IMR-90 (cell line): ENCODE results near the gene TULP4. TPM values are rescaled to one million over a fixed set of nuclear protein-coding genes. Genes with fewer than 3 reads are reported as not detected.

Source experiments
- ATAC-seq: fragments of 200-7000 bp; cut with Tn5 transposase; 2 replicates; pipeline ENCODE4 v1.9.1; 2020; ENCODE audit warnings: low read depth, mild to moderate bottlenecking, moderate library complexity
- BruUV-seq: library from RNA; stranded (reverse); fragments of 400-500 nt; replicated peaks from 2 replicates; lab custom pipeline; 2021; lab: Mats Ljungman, UMichigan
- CTCF ChIA-PET: fragments of 300-600 bp; formaldehyde crosslinking; extraction: SDS; loops from one replicate; lab custom pipeline; 2021; ENCODE audit warnings: antibody characterized with exemption; lab: Yijun Ruan, JAX
- POLR2A ChIA-PET: fragments of 300-600 bp; sonication (Branson Sonifier 250); formaldehyde crosslinking; loops from one replicate; lab custom pipeline; 2022; ENCODE audit warnings: antibody characterized with exemption; ENCODE audit not compliant: unreplicated experiment; lab: Charles Lee
- DNase-seq: peaks from one replicate; pipeline ENCODE4 v3.0.0; 2013
- H2AFZ ChIP-seq: replicated peaks from 2 replicates; pipeline ENCODE3; 2013; ENCODE audit warnings: low read length, mild to moderate bottlenecking; ENCODE audit not compliant: poor library complexity
- H2AK5ac ChIP-seq: 2 replicates; pipeline ENCODE4 v1.6.1; 2013; ENCODE audit warnings: low read depth, low read length, inconsistent platforms
- H2AK9ac ChIP-seq: replicated peaks from 2 replicates; pipeline ENCODE3; 2013; ENCODE audit warnings: mild to moderate bottlenecking, low read depth, low read length, moderate library complexity; ENCODE audit not compliant: poor library complexity
- H2BK120ac ChIP-seq: 2 replicates; pipeline ENCODE4 v1.6.1; 2013; ENCODE audit warnings: low read depth, low read length, inconsistent platforms
- H2BK15ac ChIP-seq: 3 replicates; pipeline ENCODE4 v1.6.1; 2013; ENCODE audit warnings: low read depth, low read length, inconsistent platforms
- H2BK20ac ChIP-seq: 2 replicates; pipeline ENCODE4 v1.6.1; 2013; ENCODE audit warnings: low read depth, mild to moderate bottlenecking, inconsistent platforms, low read length, moderate library complexity
- H2BK5ac ChIP-seq: 2 replicates; pipeline ENCODE4 v1.6.1; 2013; ENCODE audit warnings: mild to moderate bottlenecking, low read depth, low read length, inconsistent platforms; ENCODE audit not compliant: poor library complexity, severe bottlenecking
- H3K14ac ChIP-seq: replicated peaks from 2 replicates; pipeline ENCODE4 v1.6.1; 2013; ENCODE audit warnings: low read depth, low read length, inconsistent platforms
- H3K18ac ChIP-seq: 2 replicates; pipeline ENCODE4 v1.6.1; 2013; ENCODE audit warnings: low read depth, low read length, control low read depth
- H3K23ac ChIP-seq: 2 replicates; pipeline ENCODE4 v1.6.1; 2013; ENCODE audit warnings: low read depth, low read length, inconsistent platforms
- H3K27ac ChIP-seq: 2 replicates; pipeline ENCODE4 v1.5.1; 2013; ENCODE audit warnings: mild to moderate bottlenecking, control low read depth, low read length; ENCODE audit not compliant: insufficient read depth
- H3K27me3 ChIP-seq: 2 replicates; pipeline ENCODE4 v1.6.1; 2013; ENCODE audit warnings: low read length; ENCODE audit not compliant: control insufficient read depth, insufficient read depth
- H3K36me3 ChIP-seq: 2 replicates; pipeline ENCODE4 v1.6.1; 2013; ENCODE audit warnings: low read length, mixed read lengths; ENCODE audit not compliant: control insufficient read depth, insufficient read depth
- H3K4ac ChIP-seq: 2 replicates; pipeline ENCODE4 v1.6.1; 2013; ENCODE audit warnings: low read depth, low read length, inconsistent platforms
- H3K4me1 ChIP-seq: 2 replicates; pipeline ENCODE4 v1.6.1; 2013; ENCODE audit warnings: low read length, mixed read lengths; ENCODE audit not compliant: control insufficient read depth, insufficient read depth
- H3K4me2 ChIP-seq: 2 replicates; pipeline ENCODE4 v1.6.1; 2013; ENCODE audit warnings: low read depth, mild to moderate bottlenecking, control low read depth, low read length, moderate library complexity
- H3K4me3 ChIP-seq: 2 replicates; pipeline ENCODE4 v1.5.1; 2013; ENCODE audit warnings: low read depth, mild to moderate bottlenecking, control low read depth, low read length, moderate library complexity; ENCODE audit not compliant: insufficient read depth
- H3K56ac ChIP-seq: 2 replicates; pipeline ENCODE4 v1.6.1; 2013; ENCODE audit warnings: low read length, inconsistent platforms; ENCODE audit not compliant: insufficient read depth; ENCODE audit errors: extremely low read depth
- H3K79me1 ChIP-seq, 2 experiments: 2 replicates each; pipeline ENCODE4 v1.6.1; 2013; ENCODE audit warnings: low read length in 2 of 2, inconsistent platforms in 1 of 2, low read depth in 1 of 2
- H3K9ac ChIP-seq: 2 replicates; pipeline ENCODE4 v1.6.1; 2013; ENCODE audit warnings: low read depth, low read length, control low read depth
- H3K9me1 ChIP-seq: 2 replicates; pipeline ENCODE4 v1.6.1; 2013; ENCODE audit warnings: low read length, inconsistent platforms; ENCODE audit not compliant: insufficient read depth
- H3K9me3 ChIP-seq: 2 replicates; pipeline ENCODE4 v1.6.1; 2013; ENCODE audit warnings: low read length; ENCODE audit not compliant: control insufficient read depth, insufficient read depth
- H4K20me1 ChIP-seq: 2 replicates; pipeline ENCODE4 v1.6.1; 2013; ENCODE audit warnings: low read length, inconsistent platforms; ENCODE audit not compliant: insufficient read depth
- H4K5ac ChIP-seq: 2 replicates; pipeline ENCODE4 v1.6.1; 2013; ENCODE audit warnings: mild to moderate bottlenecking, low read depth, low read length, control low read depth
- H4K8ac ChIP-seq, 2 experiments: 2 replicates each; pipeline ENCODE4 v1.6.1; 2013; ENCODE audit warnings: low read depth in 2 of 2, low read length in 2 of 2, control low read depth in 1 of 2, inconsistent platforms in 1 of 2
- H4K91ac ChIP-seq: 2 replicates; pipeline ENCODE4 v1.6.1; 2013; ENCODE audit warnings: low read depth, low read length, inconsistent platforms; ENCODE audit not compliant: insufficient read depth
- BHLHE40 ChIP-seq: fragments of 150-350 bp; IDR thresholded peaks from 2 replicates; pipeline ENCODE4 v1.6.1; 2016; ENCODE audit warnings: mild to moderate bottlenecking, low read depth, low read length
- CEBPB ChIP-seq: IDR thresholded peaks from 2 replicates; pipeline ENCODE4 v1.6.1; 2012; ENCODE audit warnings: low read depth, low read length, improper control_type of control experiment
- CHD1 ChIP-seq: IDR thresholded peaks from 2 replicates; pipeline ENCODE4 v1.6.1; 2012; ENCODE audit warnings: low read depth, low read length, improper control_type of control experiment
- FOS ChIP-seq: fragments of 150-350 bp; IDR thresholded peaks from 2 replicates; pipeline ENCODE4 v1.6.1; 2016; ENCODE audit warnings: low read depth, low read length
- MAFK ChIP-seq: IDR thresholded peaks from 2 replicates; pipeline ENCODE4 v1.6.1; 2012; ENCODE audit warnings: low read depth, low read length, improper control_type of control experiment
- MAZ ChIP-seq: IDR thresholded peaks from 2 replicates; pipeline ENCODE4 v1.6.1; 2012; ENCODE audit warnings: low read depth, mild to moderate bottlenecking, low read length, improper control_type of control experiment, moderate library complexity, borderline replicate concordance
- MXI1 ChIP-seq: IDR thresholded peaks from 2 replicates; pipeline ENCODE4 v1.6.1; 2012; ENCODE audit warnings: low read depth, mild to moderate bottlenecking, low read length, moderate library complexity, borderline replicate concordance
- NFE2L2 ChIP-seq: fragments of 150-350 bp; IDR thresholded peaks from 2 replicates; pipeline ENCODE4 v1.6.1; 2016; ENCODE audit warnings: low read depth, mild to moderate bottlenecking, low read length
- POLR2A ChIP-seq: IDR thresholded peaks from 2 replicates; pipeline ENCODE4 v1.6.1; 2012; ENCODE audit warnings: mild to moderate bottlenecking, low read depth, low read length
- RAD21 ChIP-seq: IDR thresholded peaks from 2 replicates; pipeline ENCODE4 v1.6.1; 2012; ENCODE audit warnings: low read length, improper control_type of control experiment
- RCOR1 ChIP-seq: IDR thresholded peaks from 2 replicates; pipeline ENCODE4 v1.6.1; 2012; ENCODE audit warnings: mild to moderate bottlenecking, low read length, improper control_type of control experiment; ENCODE audit not compliant: insufficient replicate concordance
- RFX5 ChIP-seq: IDR thresholded peaks from 2 replicates; pipeline ENCODE4 v1.8.0; 2012; ENCODE audit warnings: low read depth, mild to moderate bottlenecking, low read length, moderate library complexity
- SMC3 ChIP-seq: fragments of 150-350 bp; IDR thresholded peaks from 2 replicates; pipeline ENCODE4 v1.6.1; 2016; ENCODE audit warnings: low read depth, mild to moderate bottlenecking, antibody characterized with exemption, low read length, moderate library complexity
- USF2 ChIP-seq: fragments of 150-350 bp; IDR thresholded peaks from 2 replicates; pipeline ENCODE4 v1.6.1; 2017; ENCODE audit warnings: mild to moderate bottlenecking, antibody characterized with exemption, low read length, low read depth
- WGBS, 2 experiments: methylation state at CpG; one replicate each; pipeline versions ENCODE4 v1.1.5 to v1.1.7; 2013; ENCODE audit warnings: missing lambda C conversion rate in 2 of 2; ENCODE audit not compliant: insufficient read length in 1 of 2; ENCODE audit errors: extremely low coverage in 2 of 2; 5-methylcytosine and 5-hydroxymethylcytosine counted together
- dilution Hi-C: fragments of 300-500 bp; cut with HindIII; formaldehyde crosslinking; loops from one replicate; pipeline ENCODE4 v1.14.3; 2018; ENCODE audit warnings: low sequenced_read_pairs; ENCODE audit not compliant: unreplicated experiment
- in situ Hi-C: fragments of 300-500 bp; cut with MboI; formaldehyde crosslinking; loops from 3 replicates; pipeline ENCODE4 v1.14.3; 2019; ENCODE audit warnings: low sequenced_read_pairs, inconsistent platforms, mixed read lengths
- intact Hi-C: fragments of 100-400 bp; cut with micrococcal nuclease; formaldehyde crosslinking; loops from 2 replicates; pipeline ENCODE4 v1.10.0; 2022
- polyA plus RNA-seq, 3 experiments: library from polyadenylated mRNA; depleted of rRNA; stranded (reverse); fragments of >200 nt; gene quantifications; 2 replicates each; pipeline ENCODE4 v1.2.3, GENCODE V29; 2012; ENCODE audit warnings: low replicate concordance in 1 of 3
- total RNA-seq: library from RNA; depleted of rRNA; stranded (reverse); fragments of >200 nt; gene quantifications from 2 replicates; pipeline ENCODE4 v1.2.3, GENCODE V29; 2012
- TF ChIP-seq, protein P1 (sequence below): fragments of 150-350 bp; IDR thresholded peaks from 2 replicates; pipeline ENCODE4 v1.6.1; 2016; ENCODE audit warnings: low read depth, mild to moderate bottlenecking, low read length, moderate library complexity, borderline replicate concordance

TULP4 gene
- total and polyA plus RNA-seq, 2 of the 4 experiments (the other 2 are of a cell fraction), result 8.1 to 30.6 TPM

- H3K27ac ChIP-seq, result no peak overlapping the region
- peaks cover 2% of the 10 kb centered on the region; the same call in 1 of the 2 replicates for H3K4me1 ChIP-seq
- ATAC-seq (no peak), DNase-seq (no peak)
- POLR2A ChIA-PET, result no interaction called here
- no peak overlapping the region for H2BK20ac ChIP-seq
- H3K27me3 ChIP-seq, result no peaks in the 10 kb centered on the region
- no peaks in the 10 kb centered on the region for H3K36me3 ChIP-seq
- CTCF ChIA-PET, result no interaction called here
- no peak overlapping the region for H2AK5ac ChIP-seq
- in situ Hi-C loops (no loop called here), dilution Hi-C loops (no loop called here), intact Hi-C loops (no loop called here)
- H2AK9ac ChIP-seq, result no peak overlapping the region
- no peak overlapping the region for H2BK15ac ChIP-seq
- no peak overlapping the region for H3K56ac ChIP-seq
- no peak overlapping the region for H2AFZ ChIP-seq
- TF ChIP-seq FOS (no peak), MXI1 (no peak), MAFK (no peak), SMC3 (no peak), RAD21 (no peak), MAZ (no peak), RFX5 (no peak), NFE2L2 (no peak), POLR2A (no peak), RCOR1 (no peak), CEBPB (no peak), BHLHE40 (no peak), USF2 (no peak), CHD1 (no peak)
- TF ChIP-seq, protein P1, sequence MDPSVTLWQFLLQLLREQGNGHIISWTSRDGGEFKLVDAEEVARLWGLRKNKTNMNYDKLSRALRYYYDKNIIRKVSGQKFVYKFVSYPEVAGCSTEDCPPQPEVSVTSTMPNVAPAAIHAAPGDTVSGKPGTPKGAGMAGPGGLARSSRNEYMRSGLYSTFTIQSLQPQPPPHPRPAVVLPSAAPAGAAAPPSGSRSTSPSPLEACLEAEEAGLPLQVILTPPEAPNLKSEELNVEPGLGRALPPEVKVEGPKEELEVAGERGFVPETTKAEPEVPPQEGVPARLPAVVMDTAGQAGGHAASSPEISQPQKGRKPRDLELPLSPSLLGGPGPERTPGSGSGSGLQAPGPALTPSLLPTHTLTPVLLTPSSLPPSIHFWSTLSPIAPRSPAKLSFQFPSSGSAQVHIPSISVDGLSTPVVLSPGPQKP, result no peak
- H3K4ac ChIP-seq, result no peak overlapping the region
- no peak overlapping the region for H3K4me2 ChIP-seq
- H3K23ac ChIP-seq, result no peak overlapping the region
- no peak overlapping the region for H3K9ac ChIP-seq
- H2BK120ac ChIP-seq, result no peak overlapping the region
- no peak overlapping the region for H3K18ac ChIP-seq
- 0 out of 2 replicates have a peak, but pooled peaks cover 5% of the 10 kb centered on the region for H3K9me1 ChIP-seq
- no CpG with 5 or more reads among the region's 4 CpGs for WGBS, 2 experiments
- peaks cover 22% of the 10 kb centered on the region for H4K20me1 ChIP-seq
- no peak overlapping the region for H4K91ac ChIP-seq
- no peak overlapping the region for H4K8ac ChIP-seq
- H2BK5ac ChIP-seq, result no peak overlapping the region
- H3K4me3 ChIP-seq, result no peak overlapping the region
- H3K9me3 ChIP-seq, result no peaks in the 10 kb centered on the region
- H3K79me1 ChIP-seq, result peaks cover 19 to 26% of the 10 kb centered on the region in 2 experiments; a peak in 3 of 4 replicates
- no peak overlapping the region for H4K5ac ChIP-seq
- BruUV-seq, result no TSS peak
- no peak overlapping the region for H3K14ac ChIP-seq
Observed at GRCh38 chr6:158340252-158340651, 28.0 kb downstream of the TULP4 start.
